Right lobe of liver (tissue), 6 donors: Measurements from ENCODE around the gene GATA5. TPM values are rescaled to one million over a fixed set of nuclear protein-coding genes. Genes with fewer than 3 reads are reported as not detected.

ENCODE experiments used
- ATAC-seq, 4 donors: fragments of 200-7000 bp; cut with Tn5 transposase; one replicate each; pipeline ENCODE4 v1.9.1; 2020; ENCODE audit warnings: mild to moderate bottlenecking in 4 of 4, moderate library complexity in 4 of 4
- DNase-seq, 3 donors: peaks; one replicate each; pipeline ENCODE4 v3.0.0-alpha.2; 2020
- H3K27ac ChIP-seq, 3 donors: fragments of 200-600 bp; one replicate each; pipeline ENCODE4 v1.8.0; 2022
- H3K27me3 ChIP-seq, 2 donors: fragments of 200-600 bp; one replicate each; pipeline ENCODE4 v1.8.0; 2022
- H3K36me3 ChIP-seq, 4 donors: fragments of 200-600 bp; sonication (generic) in 1 of 4; one replicate each; pipeline versions ENCODE4 v1.5.1 to v1.8.0; 2017 to 2022; ENCODE audit warnings: control low read depth in 1 of 4
- H3K4me1 ChIP-seq, 4 donors: fragments of 200-600 bp; sonication (generic) in 1 of 4; one replicate each; pipeline versions ENCODE4 v1.5.1 to v1.8.0; 2017 to 2022; ENCODE audit warnings: control low read depth in 1 of 4
- H3K4me3 ChIP-seq, 3 donors: fragments of 200-600 bp; one replicate each; pipeline ENCODE4 v1.8.0; 2022
- H3K9me3 ChIP-seq, 4 donors: fragments of 200-600 bp; sonication (generic) in 1 of 4; one replicate each; pipeline versions ENCODE4 v1.5.1 to v1.8.0; 2017 to 2022; ENCODE audit warnings: control low read depth in 1 of 4
- CTCF ChIP-seq, 4 donors: fragments of 200-600 bp in 3 of 4; fragments of 450-650 bp in 1 of 4; IDR thresholded peaks; one replicate each; pipeline versions ENCODE4 v1.5.1 to v1.8.0; 2016 to 2022; ENCODE audit warnings: antibody characterized with exemption in 4 of 4, mild to moderate bottlenecking in 2 of 4
- POLR2A ChIP-seq: fragments of 450-650 bp; IDR thresholded peaks from one replicate; pipeline ENCODE4 v1.6.1; 2017; ENCODE audit warnings: antibody characterized with exemption, mild to moderate bottlenecking
- WGBS: methylation state at CpG from one replicate; pipeline ENCODE4 v1.1.6; 2018; ENCODE audit warnings: low coverage, low lambda C conversion rate; ENCODE audit not compliant: insufficient coverage; ENCODE audit errors: missing lambda C conversion rate; 5-methylcytosine and 5-hydroxymethylcytosine counted together
- intact Hi-C, 2 donors: fragments of 100-400 bp; cut with DNase I; formaldehyde crosslinking; loops; one replicate each; pipeline versions ENCODE4 v1.11.2 to v1.14.1; 2022
- total RNA-seq, 6 experiments: library from RNA; depleted of rRNA in 2 of 6; stranded (reverse); fragments of >200 nt in 2 of 6; fragmentation: NEBNext Ultra II Directional in 3 of 6; extraction: Animal tissue kit (Norgen Biotek cat#: 25700) in 3 of 6; gene quantifications; one replicate each; pipeline versions ENCODE4 v1.1.0 to v1.2.4, GENCODE V29; 2016 to 2023
- donor health status: DM: no; HTN: yes; CAD: no.
- donor health status: DM: no; HTN: no; CAD: no.
- donor health status: DM: no; HTN: no; CAD: no.
- donor health status: DM: no; HTN: yes; CAD: no.
- donor health status: DM: no; HTN: yes; CAD: no.

Gene GATA5
- total RNA-seq, 6 experiments from 2014 or later, result 0.12 to 0.56 (median 0.26) TPM

- Histone ChIP-seq H3K36me3 (no peaks in the 10 kb centered on the region), H3K27ac (no peak overlapping the region), H3K4me1 (no peaks in the 10 kb centered on the region), H3K4me3 (no peak overlapping the region), H3K27me3 (no peaks in the 10 kb centered on the region), H3K9me3 (no peaks in the 10 kb centered on the region)
- intact Hi-C loops, result loop anchor here in 1 of 2 donors (10.0 kb wide), 1 partner anchor 367 kb away; no protein-coding TSS in a partner anchor
- DNase-seq (no peak), ATAC-seq (no peak)
- WGBS, result 67% methylated on average over 8 of the region's 25 CpGs
- TF ChIP-seq CTCF (IDR thresholded peaks at IDR 0.05) (no peak), POLR2A (no peak)
Measured at GRCh38 chr20:62417981-62418708, 57.6 kb downstream of the GATA5 start.

GRCh38 chr20:62416651-62417637 lies 58.9 kb downstream of the GATA5 start:
- DNase-seq, result no peak
- no peaks in the 10 kb centered on the region for H3K27me3 ChIP-seq
- H3K4me1 ChIP-seq, result no peaks in the 10 kb centered on the region
- no peak overlapping the region for H3K27ac ChIP-seq
- TF ChIP-seq POLR2A (no peak), CTCF (IDR thresholded peaks at IDR 0.05) (no peak)
- no peaks in the 10 kb centered on the region for H3K9me3 ChIP-seq
- no peaks in the 10 kb centered on the region for H3K36me3 ChIP-seq
- ATAC-seq, result no peak
- no peak overlapping the region for H3K4me3 ChIP-seq
- intact Hi-C loops, result loop anchor here in 1 of 2 donors (10.0 kb wide), 1 partner anchor 368 kb away; no protein-coding TSS in a partner anchor
- 76% methylated on average over 14 of the region's 43 CpGs for WGBS

DNA sequence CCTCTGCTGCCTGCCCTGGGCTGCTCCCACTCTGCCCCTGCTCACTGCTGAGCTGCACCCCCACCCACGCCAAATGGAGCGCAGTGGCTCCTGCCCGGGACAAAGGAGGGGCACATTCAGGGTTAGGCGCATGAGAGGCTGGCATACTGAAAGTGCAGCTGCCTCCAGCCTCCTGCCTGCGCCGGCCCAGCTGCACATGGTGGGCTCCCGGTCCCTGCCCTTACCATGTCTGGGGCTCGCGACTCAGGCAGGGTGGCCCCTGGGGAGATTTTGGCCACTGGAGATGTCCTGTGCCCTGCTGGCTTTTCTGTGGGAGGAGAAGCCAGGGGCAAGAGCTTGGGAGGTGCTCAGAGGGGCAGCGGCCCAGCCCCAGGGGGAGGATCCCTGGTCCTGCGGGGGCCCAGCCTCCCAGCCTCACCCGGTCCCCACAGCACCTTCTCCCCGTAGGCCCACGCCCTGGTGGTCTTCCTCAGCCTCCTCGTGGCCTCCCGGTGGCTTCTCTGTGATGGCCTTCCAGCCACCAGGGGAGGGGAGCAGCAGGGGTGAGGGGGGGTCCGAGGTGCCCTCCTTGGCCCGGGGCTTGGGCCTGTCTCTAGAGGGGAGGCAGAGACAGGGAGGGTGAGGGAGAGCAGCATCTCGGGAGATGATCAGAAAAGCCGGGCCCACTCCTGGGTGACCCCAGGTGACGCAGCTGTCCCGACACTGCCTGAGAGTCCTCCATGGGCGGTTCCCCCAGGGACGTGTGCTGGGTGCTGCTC lies 60.3 kb downstream of the GATA5 start:
- no peaks in the 10 kb centered on the region for H3K9me3 ChIP-seq
- 40% methylated on average over 4 of the region's 24 CpGs for WGBS
- no peaks in the 10 kb centered on the region for H3K27me3 ChIP-seq
- ATAC-seq (no peak), DNase-seq (no peak)
- H3K36me3 ChIP-seq, result no peaks in the 10 kb centered on the region
- TF ChIP-seq POLR2A (no peak), CTCF (IDR thresholded peaks at IDR 0.05) (no peak)
- no peak overlapping the region for H3K27ac ChIP-seq
- no peak overlapping the region for H3K4me3 ChIP-seq
- no peaks in the 10 kb centered on the region for H3K4me1 ChIP-seq
- intact Hi-C loops, result loop anchor here in 1 of 2 donors (10.0 kb wide), 1 partner anchor 369 kb away; no protein-coding TSS in a partner anchor

DNA sequence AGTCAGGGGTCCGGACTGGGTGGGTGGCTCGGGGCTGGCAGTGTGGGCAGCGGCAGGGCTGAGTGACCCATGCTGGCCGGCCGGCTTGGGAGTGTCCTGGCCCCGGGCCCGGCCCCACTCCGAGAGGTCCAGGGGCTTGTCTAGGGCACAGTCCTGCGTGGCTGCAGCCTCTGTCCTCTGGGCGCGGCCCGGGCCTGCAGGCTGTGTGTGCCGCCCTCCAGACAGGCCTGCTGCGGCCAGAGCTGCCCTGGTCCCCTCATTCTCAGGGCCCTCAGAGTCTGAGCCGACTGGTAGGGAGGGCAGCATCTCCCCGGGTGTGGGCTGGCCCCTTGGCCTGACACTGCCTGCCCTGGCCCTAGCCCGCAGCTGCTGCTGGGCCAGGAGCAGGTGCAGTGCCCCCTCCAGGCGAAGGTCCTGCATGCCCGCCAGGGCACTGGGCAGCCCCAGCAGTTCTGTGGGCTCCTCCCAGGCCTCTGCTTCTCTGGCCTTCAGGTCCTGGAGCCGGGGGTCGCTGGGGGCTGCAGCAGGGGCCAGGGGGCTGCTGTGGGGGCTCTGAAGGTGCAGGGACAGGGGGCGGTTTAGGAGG lies 61.8 kb downstream of the GATA5 start:
- intact Hi-C loops, result loop anchor here in 1 of 2 donors (10.0 kb wide), 1 partner anchor 371 kb away; no protein-coding TSS in a partner anchor
- H3K4me1 ChIP-seq, result peaks cover 0 to 4% (median 0%) of the 10 kb centered on the region in 4 donors
- H3K27ac ChIP-seq, result no peak overlapping the region
- ATAC-seq (no peak), DNase-seq (no peak)
- WGBS, result no CpG with 5 or more reads among the region's 22 CpGs
- no peak overlapping the region for H3K4me3 ChIP-seq
- no peaks in the 10 kb centered on the region for H3K9me3 ChIP-seq
- H3K36me3 ChIP-seq, result no peaks in the 10 kb centered on the region
- H3K27me3 ChIP-seq, result no peaks in the 10 kb centered on the region
- TF ChIP-seq CTCF (IDR thresholded peaks at IDR 0.05) (no peak), POLR2A (no peak)
